Kidney (tissue), 14 donors: ENCODE measurements around the gene PPP1R16B. TPM values are rescaled to one million over a fixed set of nuclear protein-coding genes. Genes with fewer than 3 reads are reported as not detected.
"Not testable (repeated sequence)": the region's sequence is repeated elsewhere in the genome, so short reads cannot be mapped to it uniquely, and the experiment has no call there.

Experiments used
- DNase-seq, 5 donors: peaks; one replicate each; pipeline ENCODE4 v3.0.0-alpha.2; 2013 to 2020
- FAIRE-seq: peaks from 2 replicates; lab custom pipeline; 2012; peaks lifted over from hg19 to GRCh38; lab: Jason Lieb, UNC
- H3K27ac ChIP-seq, 2 donors: one replicate each; pipeline ENCODE4 v1.7.0; 2013; ENCODE audit warnings: low read depth in 2 of 2, low read length in 2 of 2, inconsistent platforms in 1 of 2
- H3K27me3 ChIP-seq: one replicate; pipeline ENCODE4 v1.7.1; 2013; ENCODE audit warnings: low read length, inconsistent platforms; ENCODE audit not compliant: control insufficient read depth, insufficient read depth
- H3K36me3 ChIP-seq, 3 donors: one replicate each; pipeline versions ENCODE4 v1.7.0 to v1.7.1; 2013; ENCODE audit warnings: low read length in 3 of 3, control low read depth in 1 of 3, inconsistent platforms in 1 of 3; ENCODE audit not compliant: insufficient read depth in 3 of 3, control insufficient read depth in 2 of 3
- H3K4me1 ChIP-seq, 3 donors: one replicate each; pipeline versions ENCODE4 v1.7.0 to v1.7.1; 2013; ENCODE audit warnings: low read length in 3 of 3, inconsistent platforms in 1 of 3, low read depth in 1 of 3; ENCODE audit not compliant: control insufficient read depth in 2 of 3, insufficient read depth in 2 of 3
- H3K4me3 ChIP-seq, 3 donors: one replicate each; pipeline versions ENCODE4 v1.7.0 to v1.8.1; 2013; ENCODE audit warnings: low read length in 3 of 3, control low read depth in 1 of 3, inconsistent platforms in 1 of 3
- H3K9ac ChIP-seq, 3 donors: one replicate each; pipeline versions ENCODE4 v1.7.0 to v1.7.1; 2013; ENCODE audit warnings: low read length in 3 of 3, control low read depth in 1 of 3, inconsistent platforms in 1 of 3
- H3K9me3 ChIP-seq, 3 donors: one replicate each; pipeline versions ENCODE4 v1.7.0 to v1.7.1; 2013; ENCODE audit warnings: low read length in 3 of 3, control low read depth in 1 of 3, inconsistent platforms in 1 of 3; ENCODE audit not compliant: control insufficient read depth in 2 of 3, insufficient read depth in 1 of 3
- CTCF ChIP-seq: IDR thresholded peaks from 3 replicates; pipeline ENCODE4 v1.5.1; 2012; ENCODE audit warnings: mild to moderate bottlenecking, moderate library complexity, borderline replicate concordance; ENCODE audit not compliant: insufficient read depth; ENCODE audit errors: extremely low read depth
- intact Hi-C: fragments of 100-400 bp; cut with DNase I; formaldehyde crosslinking; loops from one replicate; pipeline ENCODE4 v1.11.1; 2022
- polyA plus RNA-seq: library from polyadenylated mRNA; stranded (reverse); fragments of 350-450 nt; fragmentation: Illumina TruSeq; extraction: RNeasy Lipid Tissue Mini Kit (QIAGEN cat#74804); gene quantifications from one replicate; pipeline ENCODE4 v1.2.3, GENCODE V29; 2014; ENCODE audit warnings: low read depth, low replicate concordance; ENCODE audit not compliant: insufficient read depth
- total RNA-seq: library from RNA; stranded (reverse); fragmentation: NEBNext Ultra II Directional; extraction: Animal tissue kit (Norgen Biotek cat#: 25700); gene quantifications from one replicate; pipeline ENCODE4 v1.2.1, GENCODE V29; 2021
- donor health status: control.
- donor health status: control.
- donor health status: control.
- donor health status: control.
- donor health status: control.
- donor health status: DM: yes; HTN: yes; CAD: no.
- donor health status: Normal renal cell carcinoma (clear cell type).

The PPP1R16B gene
- total and polyA plus RNA-seq, 2 donors from 2014 or later = 11.5 to 29.4 TPM

- Histone ChIP-seq H3K4me3 (no peak overlapping the region), H3K9ac (no peak overlapping the region), H3K9me3 (no peaks in the 10 kb centered on the region), H3K36me3 (peaks cover 0 to 1% (median 0%) of the 10 kb centered on the region in 3 donors), H3K4me1 (peaks cover 0 to 3% (median 0%) of the 10 kb centered on the region in 3 donors), H3K27ac (no peak overlapping the region), H3K27me3 (no peaks in the 10 kb centered on the region)
- no peak for DNase-seq
- TF ChIP-seq CTCF = no peak
- intact Hi-C loops = no loop called here
- no peak for FAIRE-seq
Measured at GRCh38 chr20:38957235-38957876, 151.9 kb downstream of the PPP1R16B start.

DNA sequence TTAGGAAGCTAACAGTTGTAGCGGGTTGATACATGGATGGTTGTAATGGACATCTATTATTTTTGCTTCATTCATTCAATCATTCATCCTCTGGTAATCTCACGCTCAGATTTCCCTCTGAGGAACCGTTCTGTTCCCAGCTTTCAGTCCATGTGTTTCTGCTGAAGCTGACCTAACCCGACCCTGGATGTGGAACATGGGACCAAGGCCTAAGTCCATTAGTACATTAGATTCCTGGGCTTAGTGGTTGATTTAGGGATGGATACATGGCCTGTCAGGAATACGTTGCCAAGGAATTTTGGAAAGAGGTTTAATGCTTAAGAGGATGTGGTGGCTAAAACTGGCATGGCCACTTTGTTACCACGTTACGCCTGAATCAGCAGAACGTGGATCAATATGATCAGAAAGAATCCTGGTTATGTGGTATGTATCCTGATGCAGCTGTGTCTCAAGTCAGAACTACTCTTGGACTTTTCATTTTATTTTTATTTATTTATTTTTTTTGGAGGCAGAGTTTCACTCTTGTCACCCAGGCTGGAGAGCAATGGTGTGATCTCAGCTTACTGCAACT, 152.5 kb downstream of the PPP1R16B start:
- no peak for TF ChIP-seq CTCF
- peaks cover 0 to 6% (median 4%) of the 10 kb centered on the region in 3 donors for H3K4me1 ChIP-seq
- no peak overlapping the region for H3K27ac ChIP-seq
- no peak for FAIRE-seq
- intact Hi-C loops = no loop called here
- H3K4me3 ChIP-seq = no peak overlapping the region
- H3K9ac ChIP-seq = no peak overlapping the region
- H3K27me3 ChIP-seq = no peaks in the 10 kb centered on the region
- H3K9me3 ChIP-seq = no peaks in the 10 kb centered on the region
- no peaks in the 10 kb centered on the region for H3K36me3 ChIP-seq
- DNase-seq = no peak

DNA sequence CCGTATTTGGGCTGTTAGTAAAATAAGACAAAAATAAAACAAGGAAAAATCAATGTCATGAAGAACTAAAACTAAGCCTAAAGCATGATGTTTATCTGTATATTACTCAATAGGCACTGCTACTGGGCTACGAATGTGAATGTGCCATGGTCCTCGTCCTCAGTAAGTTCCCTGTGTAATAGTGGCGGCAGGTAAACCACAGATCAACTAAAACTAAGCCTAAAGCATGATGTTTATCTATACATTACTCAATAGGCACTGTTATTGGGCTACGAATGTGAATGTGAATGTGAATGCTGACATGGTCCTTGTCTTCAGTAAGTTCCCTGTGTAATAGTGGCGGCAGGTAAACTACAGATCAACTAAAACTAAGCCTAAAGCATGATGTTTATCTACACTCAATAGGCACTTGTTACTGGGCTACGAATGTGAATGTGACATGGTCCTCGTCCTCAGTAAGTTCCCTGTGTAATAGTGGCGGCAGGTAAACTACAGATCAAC, 154.7 kb downstream of the PPP1R16B start:
- H3K36me3 ChIP-seq, FAIRE-seq, H3K4me3 ChIP-seq, H3K27me3 ChIP-seq, H3K27ac ChIP-seq, DNase-seq, intact Hi-C loops, H3K9ac ChIP-seq, H3K9me3 ChIP-seq: not testable (repeated sequence)
- peaks cover 0 to 12% (median 6%) of the 10 kb centered on the region in 3 donors for H3K4me1 ChIP-seq

DNA sequence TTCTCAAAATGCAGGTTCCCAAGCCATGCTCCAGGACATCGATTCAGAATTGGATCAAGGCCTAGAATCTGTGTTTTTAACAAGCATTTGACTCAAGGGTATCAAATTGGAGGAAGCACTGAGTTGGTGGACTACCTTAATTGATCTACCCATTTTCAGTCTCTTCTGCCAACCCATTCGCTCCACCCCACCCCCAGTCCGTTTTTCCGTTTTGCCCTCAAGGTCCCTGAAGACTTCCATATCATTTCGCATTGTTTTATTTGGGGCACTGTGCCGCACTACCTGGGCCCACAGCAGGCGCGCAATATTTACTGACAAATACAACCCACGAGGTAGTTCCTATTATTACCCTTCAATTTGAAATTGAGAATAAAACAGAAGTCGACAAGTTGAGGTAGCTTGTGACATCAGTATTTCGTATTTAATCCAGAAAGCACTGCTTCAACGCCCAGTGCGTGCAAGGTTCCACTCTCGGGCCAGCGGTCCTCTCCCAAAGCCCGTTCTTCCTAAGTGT, 156.1 kb downstream of the PPP1R16B start:
- Histone ChIP-seq H3K9ac (peak overlapping the region in 2 of 3 donors; percentile 59 to 62), H3K9me3 (no peaks in the 10 kb centered on the region), H3K36me3 (no peaks in the 10 kb centered on the region), H3K4me1 (peaks cover 0 to 12% (median 6%) of the 10 kb centered on the region in 3 donors), H3K27ac (peak overlapping the region; percentile 39 to 85), H3K27me3 (no peaks in the 10 kb centered on the region), H3K4me3 (peak overlapping the region; percentile 70 to 94 (median 81))
- TF ChIP-seq CTCF = no peak
- DNase-seq = peak in 1 of 5 donors; percentile 5
- no peak for FAIRE-seq
- intact Hi-C loops = no loop called here
